Liver (tissue), 9 donors: ENCODE measurements around the gene APEX1. TPM values are rescaled to one million over a fixed set of nuclear protein-coding genes. Genes with fewer than 3 reads are reported as not detected.

Experiments
- DNase-seq: peaks from one replicate; pipeline ENCODE4 v3.0.0-alpha.2; 2017; ENCODE audit warnings: low spot score
- H3K27ac ChIP-seq, 2 donors: one replicate each; pipeline ENCODE4 v1.7.0; 2013; ENCODE audit warnings: inconsistent platforms in 2 of 2, low read length in 2 of 2, control low read depth in 1 of 2, low read depth in 1 of 2, mild to moderate bottlenecking in 1 of 2
- H3K27me3 ChIP-seq, 4 donors: one replicate each; pipeline versions ENCODE4 v1.6.1 to v1.7.0; 2013; ENCODE audit warnings: low read length in 3 of 4, inconsistent platforms in 1 of 4, mild to moderate bottlenecking in 1 of 4, moderate library complexity in 1 of 4; ENCODE audit not compliant: control insufficient read depth in 4 of 4, insufficient read depth in 4 of 4
- H3K36me3 ChIP-seq, 4 donors: one replicate each; pipeline versions ENCODE4 v1.6.1 to v1.7.0; 2013; ENCODE audit warnings: low read length in 3 of 4, mild to moderate bottlenecking in 3 of 4, low read depth in 1 of 4, moderate library complexity in 1 of 4; ENCODE audit not compliant: control insufficient read depth in 4 of 4, insufficient read depth in 3 of 4
- H3K4me1 ChIP-seq, 4 donors: one replicate each; pipeline versions ENCODE4 v1.6.1 to v1.7.0; 2013; ENCODE audit warnings: low read length in 3 of 4, mild to moderate bottlenecking in 3 of 4, moderate library complexity in 1 of 4; ENCODE audit not compliant: control insufficient read depth in 4 of 4, insufficient read depth in 4 of 4
- H3K4me3 ChIP-seq, 3 donors: one replicate each; pipeline versions ENCODE4 v1.6.1 to v1.7.0; 2013; ENCODE audit warnings: low read length in 3 of 3, control low read depth in 1 of 3, low read depth in 1 of 3, mild to moderate bottlenecking in 1 of 3
- H3K9ac ChIP-seq, 2 donors: one replicate each; pipeline ENCODE4 v1.7.0; 2013; ENCODE audit warnings: low read length in 2 of 2, mild to moderate bottlenecking in 2 of 2, moderate library complexity in 2 of 2, control low read depth in 1 of 2, low read depth in 1 of 2
- H3K9me3 ChIP-seq, 4 donors: one replicate each; pipeline versions ENCODE4 v1.6.1 to v1.7.0; 2013; ENCODE audit warnings: low read length in 3 of 4; ENCODE audit not compliant: control insufficient read depth in 4 of 4
- EGR1 ChIP-seq, 2 donors: IDR thresholded peaks; 2 replicates each; pipeline ENCODE4 v1.6.1; 2016 to 2018; ENCODE audit warnings: antibody characterized with exemption in 2 of 2, low read depth in 2 of 2
- FOXA1 ChIP-seq: IDR thresholded peaks from 2 replicates; pipeline ENCODE4 v1.6.1; 2016; ENCODE audit warnings: antibody characterized with exemption
- FOXA2 ChIP-seq: IDR thresholded peaks from 2 replicates; pipeline ENCODE4 v1.6.1; 2016; ENCODE audit warnings: antibody characterized with exemption
- GABPA ChIP-seq, 2 donors: IDR thresholded peaks in 1 of 2; conservative IDR thresholded peaks in 1 of 2; 2 replicates each; pipeline ENCODE4 v1.6.1; 2016; ENCODE audit warnings: antibody characterized with exemption in 2 of 2, mild to moderate bottlenecking in 1 of 2, moderate library complexity in 1 of 2
- HNF4A ChIP-seq, 2 donors: conservative IDR thresholded peaks; 2 replicates each; pipeline ENCODE4 v1.6.1; 2016; ENCODE audit warnings: antibody characterized with exemption in 2 of 2, mild to moderate bottlenecking in 2 of 2
- HNF4G ChIP-seq: IDR thresholded peaks from 2 replicates; pipeline ENCODE4 v1.6.1; 2016; ENCODE audit warnings: antibody characterized with exemption
- JUND ChIP-seq, 2 donors: IDR thresholded peaks; 2 replicates each; pipeline ENCODE4 v1.6.1; 2016; ENCODE audit warnings: antibody characterized with exemption in 2 of 2
- NR2F2 ChIP-seq: IDR thresholded peaks from 2 replicates; pipeline ENCODE4 v1.6.1; 2016; ENCODE audit warnings: antibody characterized with exemption
- RAD21 ChIP-seq, 2 donors: IDR thresholded peaks; 2 replicates each; pipeline ENCODE4 v1.6.1; 2016; ENCODE audit warnings: antibody characterized with exemption in 2 of 2, mild to moderate bottlenecking in 2 of 2
- RXRA ChIP-seq, 2 donors: IDR thresholded peaks; 2 replicates each; pipeline ENCODE4 v1.6.1; 2017 to 2018; ENCODE audit warnings: antibody characterized with exemption in 2 of 2, mild to moderate bottlenecking in 1 of 2
- SP1 ChIP-seq: IDR thresholded peaks from 2 replicates; pipeline ENCODE4 v1.6.1; 2018; ENCODE audit warnings: antibody characterized with exemption, mild to moderate bottlenecking
- TAF1 ChIP-seq: conservative IDR thresholded peaks from 2 replicates; pipeline ENCODE4 v1.6.1; 2016; ENCODE audit warnings: antibody characterized with exemption, mild to moderate bottlenecking
- YY1 ChIP-seq: IDR thresholded peaks from 2 replicates; pipeline ENCODE4 v1.6.1; 2016; ENCODE audit warnings: antibody characterized with exemption, mild to moderate bottlenecking
- WGBS: extraction: QIAGEN DNeasy Blood & Tissue Kit; methylation state at CpG from one replicate; pipeline ENCODE4 v1.1.7; 2013; 5-methylcytosine and 5-hydroxymethylcytosine counted together
- polyA plus RNA-seq, 2 donors: library from polyadenylated mRNA; stranded (reverse) in 1 of 2; unstranded in 1 of 2; fragments of 200-250 nt in 1 of 2; fragments of >200 nt in 1 of 2; fragmentation: Nextera tagmentation in 1 of 2; extraction: Ambion mirVana in 1 of 2; gene quantifications; one replicate each; pipeline versions ENCODE4 v1.2.1 to v1.2.3, GENCODE V29; 2013 to 2015
- total RNA-seq, 2 donors: library from RNA; depleted of rRNA; stranded (reverse); fragments of >200 nt; gene quantifications; one replicate each; pipeline ENCODE4 v1.2.3, GENCODE V29; 2014
- TF ChIP-seq, protein P1 (sequence below): IDR thresholded peaks from 2 replicates; pipeline ENCODE4 v1.6.1; 2016; ENCODE audit warnings: antibody characterized with exemption, mild to moderate bottlenecking
- TF ChIP-seq, protein P2 (sequence below): IDR thresholded peaks from 2 replicates; pipeline ENCODE4 v1.6.1; 2016; ENCODE audit warnings: antibody characterized with exemption
- TF ChIP-seq, protein P3 (sequence below): IDR thresholded peaks from 2 replicates; pipeline ENCODE4 v1.6.1; 2016; ENCODE audit warnings: antibody characterized with exemption
- TF ChIP-seq, protein P4 (sequence below): fragments of 150-350 bp; IDR thresholded peaks from 2 replicates; pipeline ENCODE4 v1.5.1; 2017; ENCODE audit warnings: improper control_type of control experiment, low read depth, low read length; ENCODE audit not compliant: missing input control
- donor health status: healthy.
- donor health status: healthy.
- donor health status: healthy.
- donor health status: healthy.
- donor health status: healthy.

APEX1 gene
- total and polyA plus RNA-seq, 4 donors, result 32.4 to 64.5 (median 46.7) TPM

- H3K4me3 ChIP-seq, result peak overlapping the region; percentile 63 to 91 (median 63)
- H3K36me3 ChIP-seq, result peaks cover 0 to 2% (median under 1%) of the 10 kb centered on the region in 4 donors
- H3K9me3 ChIP-seq, result no peaks in the 10 kb centered on the region
- WGBS, result 27% methylated on average over 16 of the region's 16 CpGs
- DNase-seq, result no peak
- peak overlapping the region; percentile 71 to 80 for H3K27ac ChIP-seq
- H3K27me3 ChIP-seq, result no peaks in the 10 kb centered on the region
- peaks cover 6 to 38% (median 32%) of the 10 kb centered on the region in 4 donors for H3K4me1 ChIP-seq
- TF ChIP-seq JUND (IDR thresholded peaks at IDR 0.05), result no peak
- no peak for TF ChIP-seq HNF4G
- TF ChIP-seq HNF4A (conservative IDR thresholded peaks at IDR 0.05), result no peak
- no peak for TF ChIP-seq RXRA (IDR thresholded peaks at IDR 0.05)
- TF ChIP-seq, protein P1, sequence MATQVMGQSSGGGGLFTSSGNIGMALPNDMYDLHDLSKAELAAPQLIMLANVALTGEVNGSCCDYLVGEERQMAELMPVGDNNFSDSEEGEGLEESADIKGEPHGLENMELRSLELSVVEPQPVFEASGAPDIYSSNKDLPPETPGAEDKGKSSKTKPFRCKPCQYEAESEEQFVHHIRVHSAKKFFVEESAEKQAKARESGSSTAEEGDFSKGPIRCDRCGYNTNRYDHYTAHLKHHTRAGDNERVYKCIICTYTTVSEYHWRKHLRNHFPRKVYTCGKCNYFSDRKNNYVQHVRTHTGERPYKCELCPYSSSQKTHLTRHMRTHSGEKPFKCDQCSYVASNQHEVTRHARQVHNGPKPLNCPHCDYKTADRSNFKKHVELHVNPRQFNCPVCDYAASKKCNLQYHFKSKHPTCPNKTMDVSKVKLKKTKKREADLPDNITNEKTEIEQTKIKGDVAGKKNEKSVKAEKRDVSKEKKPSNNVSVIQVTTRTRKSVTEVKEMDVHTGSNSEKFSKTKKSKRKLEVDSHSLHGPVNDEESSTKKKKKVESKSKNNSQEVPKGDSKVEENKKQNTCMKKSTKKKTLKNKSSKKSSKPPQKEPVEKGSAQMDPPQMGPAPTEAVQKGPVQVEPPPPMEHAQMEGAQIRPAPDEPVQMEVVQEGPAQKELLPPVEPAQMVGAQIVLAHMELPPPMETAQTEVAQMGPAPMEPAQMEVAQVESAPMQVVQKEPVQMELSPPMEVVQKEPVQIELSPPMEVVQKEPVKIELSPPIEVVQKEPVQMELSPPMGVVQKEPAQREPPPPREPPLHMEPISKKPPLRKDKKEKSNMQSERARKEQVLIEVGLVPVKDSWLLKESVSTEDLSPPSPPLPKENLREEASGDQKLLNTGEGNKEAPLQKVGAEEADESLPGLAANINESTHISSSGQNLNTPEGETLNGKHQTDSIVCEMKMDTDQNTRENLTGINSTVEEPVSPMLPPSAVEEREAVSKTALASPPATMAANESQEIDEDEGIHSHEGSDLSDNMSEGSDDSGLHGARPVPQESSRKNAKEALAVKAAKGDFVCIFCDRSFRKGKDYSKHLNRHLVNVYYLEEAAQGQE, result no peak
- TF ChIP-seq, protein P2, sequence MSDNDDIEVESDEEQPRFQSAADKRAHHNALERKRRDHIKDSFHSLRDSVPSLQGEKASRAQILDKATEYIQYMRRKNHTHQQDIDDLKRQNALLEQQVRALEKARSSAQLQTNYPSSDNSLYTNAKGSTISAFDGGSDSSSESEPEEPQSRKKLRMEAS, result no peak
- no peak for TF ChIP-seq RAD21 (IDR thresholded peaks at IDR 0.05)
- no peak for TF ChIP-seq NR2F2
- no peak for TF ChIP-seq TAF1
- TF ChIP-seq FOXA1, result no peak
- no peak for TF ChIP-seq GABPA (IDR thresholded peaks at IDR 0.05 in 1 of 2, conservative IDR thresholded peaks at IDR 0.05 in 1 of 2)
- no peak for TF ChIP-seq SP1
- TF ChIP-seq, protein P3, sequence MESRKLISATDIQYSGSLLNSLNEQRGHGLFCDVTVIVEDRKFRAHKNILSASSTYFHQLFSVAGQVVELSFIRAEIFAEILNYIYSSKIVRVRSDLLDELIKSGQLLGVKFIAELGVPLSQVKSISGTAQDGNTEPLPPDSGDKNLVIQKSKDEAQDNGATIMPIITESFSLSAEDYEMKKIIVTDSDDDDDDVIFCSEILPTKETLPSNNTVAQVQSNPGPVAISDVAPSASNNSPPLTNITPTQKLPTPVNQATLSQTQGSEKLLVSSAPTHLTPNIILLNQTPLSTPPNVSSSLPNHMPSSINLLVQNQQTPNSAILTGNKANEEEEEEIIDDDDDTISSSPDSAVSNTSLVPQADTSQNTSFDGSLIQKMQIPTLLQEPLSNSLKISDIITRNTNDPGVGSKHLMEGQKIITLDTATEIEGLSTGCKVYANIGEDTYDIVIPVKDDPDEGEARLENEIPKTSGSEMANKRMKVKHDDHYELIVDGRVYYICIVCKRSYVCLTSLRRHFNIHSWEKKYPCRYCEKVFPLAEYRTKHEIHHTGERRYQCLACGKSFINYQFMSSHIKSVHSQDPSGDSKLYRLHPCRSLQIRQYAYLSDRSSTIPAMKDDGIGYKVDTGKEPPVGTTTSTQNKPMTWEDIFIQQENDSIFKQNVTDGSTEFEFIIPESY, result no peak
- TF ChIP-seq YY1, result no peak
- no peak for TF ChIP-seq FOXA2
- TF ChIP-seq, protein P4, sequence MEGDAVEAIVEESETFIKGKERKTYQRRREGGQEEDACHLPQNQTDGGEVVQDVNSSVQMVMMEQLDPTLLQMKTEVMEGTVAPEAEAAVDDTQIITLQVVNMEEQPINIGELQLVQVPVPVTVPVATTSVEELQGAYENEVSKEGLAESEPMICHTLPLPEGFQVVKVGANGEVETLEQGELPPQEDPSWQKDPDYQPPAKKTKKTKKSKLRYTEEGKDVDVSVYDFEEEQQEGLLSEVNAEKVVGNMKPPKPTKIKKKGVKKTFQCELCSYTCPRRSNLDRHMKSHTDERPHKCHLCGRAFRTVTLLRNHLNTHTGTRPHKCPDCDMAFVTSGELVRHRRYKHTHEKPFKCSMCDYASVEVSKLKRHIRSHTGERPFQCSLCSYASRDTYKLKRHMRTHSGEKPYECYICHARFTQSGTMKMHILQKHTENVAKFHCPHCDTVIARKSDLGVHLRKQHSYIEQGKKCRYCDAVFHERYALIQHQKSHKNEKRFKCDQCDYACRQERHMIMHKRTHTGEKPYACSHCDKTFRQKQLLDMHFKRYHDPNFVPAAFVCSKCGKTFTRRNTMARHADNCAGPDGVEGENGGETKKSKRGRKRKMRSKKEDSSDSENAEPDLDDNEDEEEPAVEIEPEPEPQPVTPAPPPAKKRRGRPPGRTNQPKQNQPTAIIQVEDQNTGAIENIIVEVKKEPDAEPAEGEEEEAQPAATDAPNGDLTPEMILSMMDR, result no peak
- TF ChIP-seq EGR1 (IDR thresholded peaks at IDR 0.05; ENCODE audit: low read depth in 2 of 2), result no peak
- H3K9ac ChIP-seq, result no peak overlapping the region
Measured at GRCh38 chr14:20468764-20469241, 13.8 kb downstream of the APEX1 start.
